Suppressor macrophage treated with lipopolysaccharide for 4 hours (primary cell): Measurements from ENCODE around the gene BARHL2.

Experiments
- DNase-seq: peaks from one replicate; pipeline ENCODE4 v3.0.0-alpha.2; 2020

BARHL2 gene

DNA sequence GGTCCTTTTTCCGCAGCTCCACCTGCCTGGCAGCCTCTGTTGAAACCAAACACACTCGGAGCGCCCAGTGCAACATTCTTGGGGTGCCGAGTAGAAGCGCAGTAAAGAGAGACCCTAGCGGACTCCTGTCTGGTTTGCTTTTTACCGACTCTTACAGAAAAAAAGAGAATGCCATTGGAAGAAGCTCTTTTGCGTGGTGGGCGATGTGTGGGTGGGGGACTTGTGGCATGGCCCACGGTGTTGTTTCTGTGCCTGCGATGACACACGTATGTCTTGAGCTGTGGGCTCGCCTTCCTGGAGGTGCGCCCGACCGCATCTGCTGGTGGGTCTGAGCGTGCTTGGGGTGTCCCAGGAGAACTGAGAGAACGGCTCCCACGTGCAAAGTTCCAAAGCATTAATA, 7.3 kb upstream of the BARHL2 start:
- no peak for DNase-seq

DNA sequence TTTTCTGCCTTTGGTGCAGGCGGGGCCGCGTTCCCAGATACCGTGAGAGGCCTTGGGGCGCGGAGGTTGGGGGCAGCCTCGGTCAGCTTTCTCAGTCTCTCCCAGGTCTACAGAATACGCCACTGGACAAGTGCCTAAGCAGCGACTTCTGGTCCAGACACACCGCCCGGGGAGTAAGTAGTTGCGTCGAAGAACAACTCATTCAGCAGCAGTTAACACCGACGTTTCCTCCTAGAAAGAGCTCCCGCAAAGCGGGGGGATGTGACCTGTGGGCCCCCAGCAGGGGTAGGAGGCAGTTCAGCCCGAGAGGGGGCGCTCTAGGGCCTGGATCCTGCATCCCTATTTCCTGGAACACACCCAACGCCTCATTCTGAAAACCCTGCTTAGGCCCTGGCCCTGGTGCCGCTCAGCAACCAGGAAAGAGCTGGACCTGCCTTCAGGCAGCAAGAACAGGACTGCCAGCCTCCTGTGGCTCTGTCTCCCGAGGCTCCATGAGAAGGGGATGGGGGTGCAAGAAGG, 6.5 kb upstream of the BARHL2 start:
- DNase-seq = no peak

DNA sequence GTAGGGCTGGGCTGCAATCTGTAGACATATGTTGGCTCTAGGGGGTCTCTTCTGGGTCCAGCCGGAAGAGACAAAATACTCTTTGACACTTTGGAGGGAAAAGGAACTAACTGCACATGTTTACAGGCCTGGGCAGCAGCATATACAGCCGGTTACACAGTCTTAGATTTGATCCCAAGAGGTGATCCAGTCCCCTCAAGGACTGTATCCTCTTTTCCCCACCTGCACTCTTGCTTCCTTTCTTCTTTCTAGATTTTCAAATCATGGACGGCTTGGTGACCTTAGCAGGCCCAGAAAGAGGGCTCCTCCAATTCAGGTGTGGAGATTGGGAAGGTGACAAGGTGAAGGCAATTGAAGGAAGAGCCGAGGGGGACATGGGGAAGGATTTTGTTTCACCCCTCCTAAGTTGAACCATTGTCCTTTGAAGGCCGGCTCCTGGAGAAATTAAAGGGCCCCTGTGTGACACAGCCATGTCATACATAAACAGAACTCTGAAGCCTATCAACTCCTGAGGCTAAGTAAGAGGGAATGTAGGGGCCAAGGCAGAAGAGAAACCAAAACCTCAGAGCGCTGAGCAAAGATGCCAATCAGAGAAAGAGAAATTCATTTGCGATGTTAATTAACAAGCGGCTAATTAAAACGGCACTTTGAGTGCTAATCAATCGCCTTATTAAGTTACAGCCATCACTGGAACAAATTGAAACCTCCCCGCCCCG, 5.9 kb upstream of the BARHL2 start:
- no peak for DNase-seq

DNA sequence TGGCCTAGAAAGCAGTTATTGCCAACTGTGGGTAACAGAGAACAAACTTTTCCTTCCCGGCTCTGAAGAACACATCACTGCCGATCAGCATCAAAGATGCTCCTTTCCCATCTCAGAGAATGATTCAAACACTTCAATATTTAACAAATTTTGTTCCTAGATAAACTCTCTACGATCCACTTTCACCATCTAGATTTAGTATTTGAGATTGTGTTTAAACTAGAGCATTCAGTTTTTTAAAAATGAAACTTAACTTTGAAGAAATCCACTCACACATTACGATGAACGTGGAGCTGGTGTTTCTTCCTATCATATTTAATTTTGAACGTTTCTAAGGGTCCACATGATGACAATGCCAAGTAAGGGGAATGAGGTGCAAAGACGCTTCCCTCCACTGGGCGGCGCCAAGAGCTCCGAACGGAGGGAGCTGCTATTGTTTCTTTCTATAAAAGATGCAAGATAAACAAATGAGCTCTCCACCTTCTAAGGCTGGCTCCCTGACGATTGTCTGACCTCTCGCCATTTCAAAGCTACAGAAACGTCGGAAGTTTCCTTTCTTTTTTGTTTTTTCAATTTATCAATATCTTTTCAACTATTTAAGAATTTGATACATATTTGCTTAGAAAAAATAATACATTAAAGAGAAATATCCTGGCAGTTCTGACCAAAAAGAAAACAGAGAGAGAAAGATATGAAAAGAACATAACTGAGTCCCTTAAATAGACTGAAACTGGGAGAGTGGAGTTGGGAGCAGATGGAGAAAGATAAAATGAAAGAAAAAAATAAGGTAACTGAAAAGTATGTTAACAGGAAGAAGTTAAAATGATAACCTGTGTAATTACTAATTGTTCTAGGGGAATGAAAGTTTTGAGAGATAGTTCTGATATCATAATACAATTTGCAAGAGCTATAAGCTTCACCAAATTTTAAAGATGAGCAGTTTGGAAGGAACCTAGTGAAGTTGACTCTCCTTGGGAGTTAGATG, 4.4 kb upstream of the BARHL2 start:
- DNase-seq = peak; percentile 70

DNA sequence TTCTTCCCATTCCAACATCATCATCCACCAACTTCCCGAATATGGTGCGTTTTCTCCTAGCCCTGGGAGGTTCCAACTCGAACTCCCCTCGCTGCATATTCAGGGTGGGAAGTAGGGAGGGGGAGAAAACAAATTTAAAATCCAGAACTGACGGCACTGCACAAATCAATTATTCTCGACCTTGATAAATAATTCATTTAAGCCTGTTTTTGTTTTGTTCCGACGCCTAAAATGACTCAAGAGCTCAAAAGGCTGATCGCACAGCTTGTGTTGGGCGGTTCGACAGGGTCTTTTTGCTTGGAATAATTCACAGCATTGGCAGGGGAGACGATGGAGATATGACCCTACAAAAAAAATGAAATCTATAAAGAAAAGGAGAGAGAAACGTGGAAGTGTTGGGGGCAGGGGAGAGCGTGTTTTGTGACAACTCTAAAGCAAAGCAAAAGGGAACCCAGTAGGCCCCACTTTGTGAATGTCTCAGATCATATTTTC, 3.1 kb upstream of the BARHL2 start:
- DNase-seq = no peak

DNA sequence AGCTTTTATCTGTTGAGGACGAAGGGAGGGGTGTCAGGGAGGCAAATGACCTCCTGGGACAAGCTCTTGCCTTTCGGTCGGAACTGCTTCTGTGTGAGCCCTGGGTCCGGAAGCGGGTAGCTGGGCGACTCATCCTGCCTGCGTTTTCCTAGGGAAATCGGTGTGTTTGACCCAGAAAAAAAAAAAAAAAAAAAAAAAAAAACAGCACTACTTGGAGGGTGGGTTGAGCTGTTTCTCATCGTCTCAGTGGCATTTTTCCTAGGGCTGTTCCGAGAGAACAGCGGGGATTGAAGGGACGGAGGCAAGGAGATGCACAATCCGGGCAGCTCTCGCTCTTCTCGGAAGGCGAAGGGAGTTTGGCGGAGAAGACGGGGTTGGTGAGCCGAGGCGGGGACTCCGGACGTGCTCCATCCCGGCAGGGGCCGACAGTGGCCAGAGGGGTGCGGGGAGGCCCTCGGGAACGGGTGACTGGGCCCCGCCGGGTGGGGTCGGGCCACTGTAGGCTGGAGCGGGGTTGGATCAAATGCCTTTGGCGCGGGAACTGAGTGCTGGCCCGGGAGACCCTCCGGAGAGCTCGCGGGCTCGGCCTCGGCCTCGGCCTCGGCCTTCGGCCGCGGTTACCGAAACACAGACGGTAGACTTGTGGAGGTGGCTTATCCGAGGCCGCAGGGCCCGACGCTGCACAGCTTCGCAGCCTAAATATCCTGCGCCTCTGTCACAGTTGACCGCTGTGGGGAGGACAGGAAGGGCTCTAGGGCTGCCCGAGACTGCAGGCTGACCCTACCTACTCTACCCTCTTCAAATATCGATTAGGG, 2.4 kb upstream of the BARHL2 start:
- no peak for DNase-seq

DNA sequence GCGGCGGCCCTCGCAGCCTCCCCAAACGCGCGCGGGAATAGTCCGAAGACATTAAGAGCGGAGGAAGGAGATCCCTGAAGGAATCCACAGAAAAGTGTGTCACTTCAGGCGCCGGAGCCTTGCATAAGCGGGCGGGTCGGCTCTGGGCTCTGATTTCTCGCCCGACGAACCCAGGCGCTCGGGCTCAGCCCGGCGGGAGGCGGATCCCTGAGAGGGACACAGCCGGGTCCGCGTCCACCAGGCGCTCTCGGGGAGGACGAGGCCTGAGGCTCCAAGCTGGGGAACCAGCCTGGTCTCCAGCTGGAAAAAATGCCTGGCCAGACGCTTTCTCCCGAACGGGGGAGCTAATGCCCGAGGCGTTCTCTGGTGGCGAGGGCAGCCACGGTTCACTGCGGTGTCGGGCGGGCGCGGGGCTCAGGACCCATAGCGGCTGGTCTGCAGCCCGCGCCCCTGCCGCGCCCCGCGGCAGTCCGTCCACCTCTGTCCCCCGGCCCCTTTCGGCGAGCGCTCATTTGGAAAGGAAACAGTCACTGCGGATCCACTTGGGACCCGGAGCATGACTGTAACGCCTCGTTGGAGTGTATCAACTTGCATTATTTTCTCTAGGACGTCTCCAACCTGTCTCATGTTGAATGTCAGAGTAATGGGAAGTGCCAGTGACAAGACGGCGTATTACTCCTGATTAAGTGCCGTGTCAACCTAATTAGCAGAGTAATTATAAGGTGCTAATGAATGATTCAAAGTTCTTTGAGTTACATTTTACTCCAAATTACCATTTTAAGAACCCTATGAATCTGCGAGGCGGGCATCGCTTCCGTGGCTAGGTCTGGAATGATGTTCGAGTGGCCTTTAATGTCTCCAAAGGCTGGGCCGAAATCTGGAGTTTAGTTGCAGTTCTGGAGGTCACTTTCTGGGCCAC, 1.6 kb upstream of the BARHL2 start:
- no peak for DNase-seq

DNA sequence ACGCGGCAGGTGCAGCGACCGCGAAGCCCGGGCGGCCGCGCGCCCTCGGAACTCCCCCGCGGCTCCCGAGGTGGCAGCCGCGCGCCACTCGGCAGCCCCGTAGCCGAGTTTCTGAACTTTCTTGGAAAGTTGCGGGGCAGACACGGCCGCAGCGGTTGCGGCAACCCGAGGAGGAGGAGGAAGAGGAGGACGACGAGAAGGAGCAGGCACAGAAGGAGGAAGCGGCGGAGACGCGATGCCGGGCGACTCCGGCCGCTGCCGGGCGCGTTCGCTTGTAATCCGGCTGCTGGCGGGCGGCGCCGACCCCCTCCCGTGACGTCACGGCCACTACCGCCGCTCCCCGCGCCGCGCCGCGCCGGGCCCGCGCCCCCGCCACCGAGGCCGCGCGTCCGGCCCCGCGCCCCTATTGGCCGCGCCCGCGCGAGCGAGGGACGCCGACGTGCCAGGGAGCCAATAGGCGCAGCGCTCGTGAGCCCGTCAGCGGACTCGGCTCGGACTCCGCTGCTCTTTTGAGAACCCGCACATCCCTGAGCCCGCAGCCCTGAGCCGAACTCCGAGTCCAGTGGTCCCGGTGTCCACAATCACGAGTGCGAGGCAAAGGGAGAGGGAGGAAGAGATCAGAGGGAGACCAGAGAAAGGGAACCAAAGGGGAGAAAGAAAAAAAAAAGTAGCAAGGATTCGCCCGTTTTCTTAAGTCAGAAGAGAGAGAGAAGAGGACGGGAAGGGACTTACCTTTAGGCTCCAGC, 736 bp upstream of the BARHL2 start:
- DNase-seq = no peak

DNA sequence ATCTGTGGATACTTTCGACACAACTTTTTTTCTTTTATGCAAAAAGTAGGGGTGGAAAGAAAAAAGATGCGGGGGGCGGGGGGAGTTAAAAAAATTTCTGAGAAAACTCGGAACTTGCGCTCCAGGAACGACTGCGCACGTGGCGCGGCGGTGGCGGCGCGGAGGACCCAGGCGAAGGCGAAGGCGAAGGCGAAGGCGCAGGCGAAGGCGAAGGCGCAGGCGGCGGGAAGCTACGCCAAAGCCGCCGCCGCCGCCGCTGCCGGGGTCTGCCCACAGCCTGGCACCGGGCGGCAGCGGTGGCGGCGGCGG, 208 bp upstream of the BARHL2 start:
- DNase-seq = no peak

DNA sequence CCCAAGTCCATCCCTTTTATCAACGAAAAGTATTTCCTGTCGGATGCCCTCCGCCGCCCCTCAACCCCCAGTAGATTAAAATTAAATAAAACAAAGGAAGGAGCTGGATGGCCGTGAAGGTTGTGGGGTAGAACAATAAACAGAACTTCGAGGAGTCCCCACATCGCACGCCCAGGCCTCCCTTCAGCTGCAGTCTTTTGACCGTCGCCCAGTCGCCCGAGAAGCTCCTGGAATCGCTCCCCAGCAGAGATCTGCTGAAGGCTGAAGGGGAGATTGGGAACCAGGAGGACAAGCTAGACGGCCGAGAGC, 905 bp downstream of the BARHL2 start:
- no peak for DNase-seq

DNA sequence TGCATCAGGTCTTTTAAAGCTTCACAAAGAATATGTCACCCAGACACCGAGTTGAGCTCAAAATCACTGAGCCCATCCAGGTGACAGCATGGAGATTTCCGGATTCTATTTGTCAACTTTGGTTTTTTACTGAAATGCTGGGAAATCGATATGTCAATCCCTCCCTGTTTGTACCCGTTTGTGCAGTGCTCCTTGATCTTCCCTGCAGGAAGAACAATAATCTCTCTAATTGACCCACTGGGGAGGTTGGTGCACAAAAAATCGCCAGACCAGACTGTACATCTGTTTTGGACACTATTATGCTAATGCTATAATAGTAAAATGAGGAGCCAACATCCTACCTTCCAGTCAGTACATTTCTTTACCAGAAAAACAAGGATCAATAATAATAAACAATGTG, 1.8 kb downstream of the BARHL2 start:
- no peak for DNase-seq

DNA sequence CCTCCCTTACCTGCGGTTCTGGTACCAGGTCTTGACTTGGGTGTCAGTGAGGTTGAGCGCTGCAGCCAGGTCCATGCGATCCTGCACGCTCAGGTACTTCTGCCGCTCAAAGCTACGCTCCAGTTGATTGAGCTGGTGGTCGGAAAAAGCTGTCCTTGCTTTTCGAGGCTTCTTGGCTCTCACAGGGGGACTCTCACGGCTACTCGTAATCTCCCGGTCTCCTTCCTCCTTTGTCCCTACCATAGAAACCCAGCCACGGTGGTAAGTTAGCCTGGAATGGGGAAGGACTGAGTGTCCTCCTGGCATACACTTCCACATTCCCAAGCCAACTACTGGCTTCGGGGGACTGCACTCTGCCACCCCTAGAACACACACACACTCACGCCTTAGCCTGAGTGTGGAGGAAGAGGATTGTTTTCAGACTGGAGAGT, 2.6 kb downstream of the BARHL2 start:
- no peak for DNase-seq

DNA sequence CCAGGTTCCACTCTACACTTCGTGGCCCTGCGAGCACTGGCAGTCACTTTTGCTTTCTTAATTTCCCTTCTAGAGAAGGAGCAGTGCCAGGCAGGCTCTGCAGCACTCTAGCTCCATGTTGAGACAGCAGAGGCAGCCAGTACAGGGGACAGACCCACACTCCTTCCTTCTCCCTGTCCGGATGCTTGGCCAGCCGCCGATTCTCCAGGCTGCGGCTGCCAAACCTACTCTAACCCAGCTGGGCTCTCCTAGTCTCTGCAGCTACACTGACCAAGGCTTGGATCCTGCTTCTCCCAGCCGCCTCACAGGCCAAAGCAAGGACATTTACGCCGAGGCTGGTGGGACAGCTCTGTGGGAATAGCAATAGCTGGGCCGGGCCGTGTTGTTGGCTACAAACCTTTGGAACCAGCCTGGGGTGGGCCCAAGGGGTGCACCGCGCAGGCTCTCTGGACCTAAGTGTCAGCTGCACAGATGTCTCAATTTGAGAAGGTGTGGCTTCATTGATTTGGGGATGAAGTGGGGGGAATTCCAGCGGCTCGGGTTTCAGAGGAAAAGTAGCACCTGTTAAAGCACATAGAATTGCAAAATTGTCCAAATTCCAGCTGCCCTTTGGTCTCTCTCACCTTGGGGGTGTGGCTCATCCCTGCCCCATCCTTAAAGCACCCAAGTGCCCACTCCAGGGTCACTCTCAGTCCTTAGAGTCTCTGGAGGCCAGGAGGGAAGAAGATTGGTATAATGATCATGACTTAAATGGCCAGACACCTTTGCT, 3.2 kb downstream of the BARHL2 start:
- no peak for DNase-seq

DNA sequence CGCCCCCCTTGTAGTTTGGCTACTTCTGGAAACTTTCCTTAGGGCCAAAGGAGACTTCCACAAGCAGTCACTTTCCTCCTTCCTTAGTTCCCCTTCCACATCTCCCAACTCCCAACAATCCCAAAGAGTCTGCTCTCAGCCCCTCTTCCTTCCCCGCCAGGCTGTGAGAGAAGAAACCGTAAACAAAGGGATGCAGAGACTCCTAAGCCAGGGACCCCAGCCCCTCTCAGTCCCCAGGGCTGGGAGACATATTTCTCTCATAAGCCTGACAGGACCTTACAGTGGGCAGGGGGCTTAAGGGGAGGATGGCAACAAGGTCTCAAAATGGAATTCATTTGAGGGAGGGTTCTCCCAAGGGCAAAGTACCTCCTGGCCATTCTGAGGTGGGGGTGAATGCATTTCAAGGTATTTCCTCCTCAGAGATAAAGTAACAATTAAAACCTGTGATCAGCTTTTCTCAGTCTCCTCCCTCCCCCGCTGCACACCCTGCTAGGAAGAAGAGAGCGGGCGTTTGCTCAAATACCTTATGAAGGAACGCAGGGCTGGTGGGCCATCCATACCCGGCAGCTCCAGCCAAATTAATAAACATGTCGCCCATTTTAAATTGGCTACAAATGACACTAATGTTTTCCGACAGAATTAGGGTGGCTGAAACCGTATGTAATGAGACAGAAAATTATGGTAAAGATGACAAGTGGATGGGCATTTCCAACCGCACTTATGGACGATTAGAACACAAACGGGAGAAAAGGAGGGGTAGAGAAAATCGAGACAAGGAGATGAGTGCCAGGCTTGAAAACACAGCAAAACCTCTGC, 4.0 kb downstream of the BARHL2 start:
- no peak for DNase-seq

DNA sequence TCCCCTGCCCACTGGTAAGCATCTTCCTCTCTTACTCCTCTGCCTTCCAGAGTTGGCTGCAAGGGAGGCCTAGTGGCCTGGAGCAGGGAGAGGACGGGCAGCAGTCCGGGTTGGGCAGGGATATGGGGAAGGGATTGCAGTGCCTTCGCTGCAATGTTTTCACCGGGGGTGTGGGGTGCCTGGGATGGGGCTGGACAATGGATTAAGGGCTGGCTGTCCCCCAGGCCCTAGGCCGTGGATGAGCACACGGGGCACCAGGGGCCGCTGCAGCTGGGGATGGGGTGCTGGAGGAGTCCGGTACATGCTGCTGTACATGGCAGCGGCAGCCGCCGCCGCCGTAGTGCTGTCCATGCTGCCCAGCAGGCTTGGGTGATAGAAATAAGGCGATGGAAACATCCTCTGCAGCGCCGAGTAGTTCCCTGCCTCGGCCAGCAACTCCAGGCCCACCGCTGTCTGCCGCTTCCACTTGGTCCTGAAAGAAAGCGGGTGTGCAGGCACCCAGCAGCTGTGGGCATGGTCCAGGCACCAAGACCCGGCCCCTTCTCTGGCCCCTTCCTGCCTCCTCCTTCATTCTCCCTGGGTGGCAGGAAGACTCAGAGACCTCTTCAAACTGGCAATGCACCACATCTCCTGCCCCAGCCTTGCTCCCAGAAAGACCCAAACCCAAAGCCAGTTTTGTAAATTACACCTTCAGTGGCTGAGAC, 4.8 kb downstream of the BARHL2 start:
- no peak for DNase-seq

DNA sequence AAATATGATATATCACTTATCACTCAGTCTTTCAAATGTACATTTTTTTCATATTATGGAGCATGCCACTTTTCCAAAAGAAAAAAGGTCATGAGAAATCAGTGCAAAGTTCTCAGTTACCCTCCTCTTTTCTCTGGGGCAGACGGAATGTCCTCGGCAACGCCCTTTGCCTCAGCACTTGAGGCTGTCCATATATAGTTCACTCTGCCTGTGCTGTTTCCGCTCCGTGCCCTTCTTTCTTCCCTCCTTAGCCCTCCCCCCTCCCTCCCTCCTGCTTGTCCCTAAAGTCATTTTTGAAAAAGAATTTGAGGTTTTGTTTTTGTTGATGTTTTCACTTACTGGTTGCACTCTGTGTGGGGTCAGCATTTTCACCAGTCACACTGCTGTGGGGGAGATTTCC, 5.4 kb downstream of the BARHL2 start:
- DNase-seq = no peak

DNA sequence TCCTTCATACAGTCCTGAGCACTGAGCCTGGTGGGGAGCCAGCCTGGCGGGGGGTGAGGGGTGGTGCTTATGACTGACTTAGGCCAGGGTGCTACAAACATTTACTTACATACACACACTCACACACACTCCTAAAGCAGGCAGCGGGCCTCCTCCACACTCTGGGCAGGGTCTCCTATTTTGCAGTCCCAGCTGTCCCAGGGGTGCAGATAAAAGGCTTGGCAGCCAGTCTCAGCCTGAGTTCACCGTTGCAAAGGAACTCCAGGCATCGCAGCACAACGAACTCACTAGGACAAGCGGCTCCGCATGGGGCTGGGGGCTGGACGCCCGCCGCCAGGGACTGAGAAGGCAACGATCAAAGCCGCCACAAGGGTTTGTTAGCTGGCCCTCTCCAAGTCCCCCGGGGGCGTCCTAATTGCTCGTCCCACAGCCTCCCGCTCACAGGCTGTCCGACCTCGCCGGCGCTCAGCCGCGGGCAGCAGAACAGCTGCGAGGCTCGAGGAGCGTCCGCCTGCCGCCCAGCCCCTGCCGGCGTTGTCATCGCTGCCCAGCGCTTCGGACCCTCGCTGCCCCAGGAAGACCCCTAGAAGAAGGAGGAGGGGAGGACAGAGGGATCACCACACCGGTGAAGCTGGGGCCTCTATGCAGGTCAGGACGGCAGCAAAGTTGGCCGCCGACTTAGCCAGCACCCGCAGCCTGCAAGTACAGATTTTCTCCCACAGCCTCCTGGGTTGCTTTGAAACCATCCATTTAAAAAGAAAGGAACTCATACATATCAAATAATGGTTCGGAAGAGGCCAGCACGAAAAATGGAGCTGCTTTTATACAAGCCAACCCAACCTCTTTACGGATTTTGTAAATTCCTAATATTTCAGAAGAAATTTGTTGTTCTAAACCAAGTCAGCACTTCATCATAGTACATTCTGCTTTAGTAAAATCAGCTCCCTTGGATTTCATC, 6.2 kb downstream of the BARHL2 start:
- DNase-seq = no peak

DNA sequence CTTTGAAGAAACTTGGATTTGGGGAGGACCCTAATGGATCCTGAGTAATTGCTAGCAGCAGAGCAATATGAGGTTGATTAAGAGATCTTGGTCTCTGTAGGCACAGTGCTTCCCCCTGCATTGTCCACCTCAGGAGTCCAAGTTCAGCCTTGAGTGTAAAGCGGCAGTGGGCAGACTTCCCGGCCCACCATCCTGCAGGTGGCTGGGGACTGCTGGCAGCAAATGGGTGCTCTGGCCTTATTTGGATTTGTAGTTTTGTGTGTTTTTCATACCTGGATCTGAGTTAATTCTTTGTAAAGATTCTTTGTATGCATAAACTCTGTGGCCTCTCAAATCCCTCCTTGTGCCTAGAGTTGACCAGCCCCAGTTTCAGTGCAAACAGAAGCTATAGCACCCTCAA, 7.6 kb downstream of the BARHL2 start:
- no peak for DNase-seq
